OCI-LY1 (cell line): ENCODE results near the gene TXNRD1.

Experiments
- CTCF ChIP-seq: fragments of 200-600 bp; sonication (generic), shearing (Covaris generic); IDR thresholded peaks from 2 replicates; pipeline ENCODE4 v1.5.1; 2017; ENCODE audit warnings: mild to moderate bottlenecking, antibody characterized with exemption, low read length, moderate library complexity, mixed read lengths
- EZH2 ChIP-seq: fragments of 200-600 bp; sonication (generic), shearing (Covaris generic); IDR thresholded peaks from 2 replicates; pipeline ENCODE4 v1.8.0; 2017; ENCODE audit warnings: borderline replicate concordance, mixed run types, mild to moderate bottlenecking, antibody characterized with exemption, low read length, moderate library complexity, mixed read lengths

DNA sequence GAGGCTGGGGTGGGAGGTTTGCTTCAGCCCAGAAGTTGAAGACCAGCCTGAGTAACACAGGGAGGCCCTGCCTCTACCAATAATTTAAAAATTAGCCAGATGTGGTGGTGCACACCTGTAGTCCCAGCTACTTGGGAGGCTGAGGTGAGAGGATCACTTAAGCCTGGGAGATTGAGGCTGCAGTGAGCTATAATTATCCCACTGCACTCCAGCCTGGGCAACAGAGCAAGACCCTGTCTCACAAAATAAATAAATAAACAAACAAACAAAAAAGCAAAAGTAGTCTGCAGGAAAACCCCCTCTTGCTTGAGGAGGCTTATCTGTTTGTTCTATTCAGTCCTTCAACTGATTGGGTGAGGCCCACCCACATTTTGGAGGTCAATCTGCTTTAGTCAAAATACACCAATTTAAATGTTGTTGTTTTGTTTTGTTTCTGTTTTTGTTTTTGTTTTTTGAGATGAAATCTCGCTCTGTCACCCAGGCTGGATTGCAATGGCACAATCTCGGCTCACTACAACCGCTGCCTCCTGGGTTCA, 24.9 kb upstream of the TXNRD1 start:
- TF ChIP-seq CTCF: no peak
- TF ChIP-seq EZH2: no peak
